Forelimb muscle (tissue), 1 donor: ENCODE data around the gene DUOX1. TPM values are rescaled to one million over a fixed set of nuclear protein-coding genes. Genes with fewer than 3 reads are reported as not detected.
"Not testable (repeated sequence)": the region's sequence is repeated elsewhere in the genome, so short reads cannot be mapped to it uniquely, and the experiment has no call there.

Source experiments
- DNase-seq: peaks from one replicate; pipeline ENCODE4 v3.0.0-alpha.2; 2013; ENCODE audit warnings: low read depth
- polyA plus RNA-seq: library from polyadenylated mRNA; unstranded; fragments of 120-200 nt; gene quantifications from one replicate; pipeline ENCODE4 v1.2.1, GENCODE V29; 2013; ENCODE audit not compliant: insufficient read length

Gene DUOX1
- polyA plus RNA-seq, 1 donor: 2.9 TPM

DNA sequence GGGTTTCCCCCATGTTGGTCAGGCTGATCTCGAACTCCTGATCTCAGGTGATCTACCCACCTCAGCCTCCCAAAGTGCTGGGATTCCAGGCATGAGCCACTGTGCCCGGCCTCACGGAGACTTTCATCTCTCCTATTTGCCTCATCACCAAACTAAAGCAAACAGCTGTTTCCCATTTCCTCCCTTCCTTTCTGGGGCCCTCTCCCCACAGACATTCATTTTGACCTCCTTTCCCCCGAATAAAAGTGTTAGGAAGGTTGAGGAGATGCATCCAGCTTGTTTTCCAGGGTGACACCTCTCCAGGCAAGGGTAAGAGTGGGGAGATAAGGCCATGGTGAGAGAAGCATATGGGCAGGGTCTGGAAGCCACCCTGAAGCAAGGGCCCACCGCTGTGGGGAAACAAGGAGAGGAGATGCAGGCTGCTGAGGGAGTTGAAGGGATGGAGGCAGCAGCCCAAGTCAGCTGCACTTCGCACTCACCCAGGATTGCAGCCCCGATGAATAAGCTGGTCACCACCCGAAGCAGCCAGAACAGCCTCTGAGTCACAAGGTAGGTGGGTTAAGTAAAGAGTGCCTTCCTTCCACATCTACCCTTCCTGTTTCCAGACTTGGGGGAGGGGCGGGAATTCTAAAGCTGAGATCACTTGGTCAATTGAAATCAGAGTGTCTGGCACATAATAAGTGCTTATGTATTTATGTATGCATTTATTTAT lies 7.9 kb upstream of the DUOX1 start:
- DNase-seq: no peak

DNA sequence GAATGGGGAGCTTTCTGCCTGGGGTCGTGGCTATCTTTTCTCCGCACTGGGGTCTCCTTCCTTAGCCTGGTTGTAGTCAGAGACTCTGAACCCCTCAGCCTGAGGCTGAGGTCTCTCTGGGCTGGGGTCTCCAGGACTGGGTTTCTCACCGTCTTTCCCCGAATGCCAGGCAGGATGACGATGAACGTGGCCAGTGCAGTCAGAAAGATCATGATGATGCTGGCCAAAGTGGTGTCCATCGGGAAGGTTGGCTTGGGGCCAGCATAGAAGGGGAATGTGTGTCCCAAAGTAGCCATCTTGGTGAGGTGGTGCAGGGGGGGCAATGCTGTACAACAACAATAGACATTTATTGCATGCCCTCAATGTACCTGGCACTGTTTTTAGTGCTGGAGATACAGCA lies 7.1 kb upstream of the DUOX1 start:
- DNase-seq: no peak

DNA sequence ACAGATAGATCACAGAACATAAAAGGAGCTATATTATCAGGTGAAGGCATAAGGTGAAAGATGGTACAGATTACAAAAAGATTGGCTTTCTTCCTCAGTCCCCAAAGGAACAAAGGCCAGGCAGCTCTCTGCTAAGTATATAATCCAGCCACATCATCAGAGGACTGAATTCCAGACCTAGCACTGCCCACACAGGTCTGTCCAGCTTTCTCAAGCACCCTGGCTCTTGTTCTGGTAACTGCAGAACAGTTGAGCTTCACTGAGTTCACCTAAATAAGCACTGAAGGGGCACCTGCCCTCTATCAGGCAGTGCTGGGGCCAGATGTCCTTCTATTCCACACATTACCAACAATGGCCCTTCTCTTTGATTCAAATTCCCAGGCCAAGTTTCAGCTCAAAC lies 6.4 kb upstream of the DUOX1 start:
- DNase-seq: no peak

DNA sequence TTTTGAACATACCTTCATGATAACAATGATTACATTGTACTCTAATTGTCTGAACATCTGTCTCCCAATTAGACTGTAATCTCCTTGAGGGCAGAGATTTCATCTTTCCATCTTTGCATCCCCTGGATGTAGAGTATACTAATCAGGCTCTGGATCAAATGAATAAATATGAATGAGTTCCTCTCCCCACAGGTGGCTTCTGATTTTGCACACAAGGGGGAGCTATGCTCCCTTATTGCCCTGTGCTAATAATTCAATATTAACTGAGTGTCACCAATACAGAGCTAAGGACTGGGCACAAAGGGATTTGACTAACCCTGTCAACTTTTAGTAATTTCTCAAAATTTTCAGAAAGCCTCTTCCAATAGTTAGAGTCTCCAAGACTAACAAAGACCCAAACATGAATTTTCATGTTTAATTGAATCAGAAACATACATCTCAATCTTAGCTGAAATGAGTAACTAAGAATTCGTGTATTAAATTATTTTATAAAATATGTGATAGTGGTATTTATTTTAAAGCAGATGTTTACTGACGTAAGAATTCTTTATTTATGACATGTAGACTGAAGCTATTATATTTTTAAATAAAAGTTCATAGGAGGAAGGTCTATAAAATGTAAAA lies 3.1 kb upstream of the DUOX1 start:
- DNase-seq: no peak

DNA sequence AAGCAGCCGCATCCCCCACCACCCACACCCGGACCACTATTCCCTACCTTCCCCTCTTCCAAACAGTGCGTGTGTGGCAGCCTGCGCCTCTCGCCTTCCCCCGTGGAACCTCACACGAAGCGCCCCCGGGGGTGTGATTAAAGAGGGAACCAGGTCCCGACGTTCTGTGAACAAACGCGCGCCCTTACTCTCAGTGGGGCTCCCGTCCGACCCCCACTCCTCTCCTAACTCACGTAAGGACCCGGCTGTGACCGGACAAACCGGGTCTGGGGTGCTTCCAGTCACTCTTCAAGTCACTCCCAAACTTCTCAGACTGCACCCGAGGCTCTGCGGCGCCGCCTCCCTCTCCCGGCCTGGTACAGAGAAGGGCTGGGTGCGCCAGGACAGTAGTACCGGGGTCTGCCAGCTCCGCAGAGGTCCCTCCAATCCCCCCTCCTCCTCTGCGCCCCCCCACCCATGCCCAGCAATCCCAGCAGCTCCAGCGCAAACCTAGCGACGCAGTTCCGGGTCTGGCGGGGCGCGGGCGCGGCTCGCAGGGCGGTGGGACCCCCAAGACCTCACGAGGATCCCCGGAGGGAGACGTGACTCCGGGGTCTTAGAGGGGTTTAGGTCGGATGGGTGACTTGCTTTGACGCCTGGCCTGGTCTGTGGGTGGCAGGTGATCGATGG lies 689 bp upstream of the DUOX1 start:
- DNase-seq: no peak

DNA sequence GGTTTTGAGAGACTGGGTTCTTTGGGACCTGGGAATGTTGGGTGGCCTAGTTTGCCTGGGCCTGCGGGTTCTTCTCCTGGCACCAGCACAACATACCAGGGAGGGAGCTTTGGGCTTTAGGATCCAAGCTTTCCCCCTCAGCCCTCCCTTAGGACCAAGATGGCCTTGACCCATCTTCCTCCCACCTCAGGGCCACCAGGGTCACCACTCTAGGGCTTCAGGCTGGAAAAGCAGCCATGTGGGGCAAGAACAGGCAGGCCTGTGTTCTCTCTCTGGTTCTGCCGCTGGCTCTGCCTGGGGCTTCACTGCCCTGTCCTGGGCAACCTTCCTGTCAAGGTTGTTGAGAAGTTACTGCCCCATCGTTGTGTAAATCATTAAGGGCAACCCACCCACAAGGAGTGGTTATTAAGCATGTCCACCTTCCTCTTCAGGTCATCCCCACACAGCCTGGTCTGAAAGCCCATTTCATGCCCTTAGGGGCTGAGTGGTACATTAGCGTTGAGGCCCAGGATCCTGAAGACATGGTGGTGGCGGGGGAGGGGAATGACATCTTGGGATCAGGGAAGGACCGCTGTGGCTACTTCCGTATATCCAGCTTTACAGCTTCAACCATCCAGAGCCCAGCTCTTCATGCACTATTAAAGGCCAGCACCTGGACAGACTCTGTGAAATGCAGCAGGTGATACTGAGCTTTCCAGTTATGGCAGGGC lies 652 bp downstream of the DUOX1 start:
- DNase-seq: no peak

DNA sequence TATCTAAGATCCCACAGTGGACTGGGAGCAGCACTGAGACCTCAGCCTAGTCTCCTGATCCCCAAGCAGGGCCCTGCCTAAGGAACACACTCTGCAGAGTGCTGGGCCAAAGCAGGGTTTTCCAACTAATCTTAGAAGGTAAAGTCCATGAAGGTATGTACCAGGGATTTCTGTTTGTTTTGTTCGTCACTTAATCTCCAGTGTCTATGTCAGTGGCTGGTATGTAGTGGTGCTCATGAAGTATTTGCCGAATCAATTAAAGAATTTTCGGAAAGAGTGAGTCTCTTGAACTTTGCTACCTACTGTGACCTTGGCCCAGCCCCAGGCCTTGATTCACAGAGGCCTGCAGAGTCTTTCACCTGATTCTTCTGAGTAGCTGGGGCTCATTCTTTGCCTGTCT lies 1.7 kb downstream of the DUOX1 start:
- DNase-seq: no peak

DNA sequence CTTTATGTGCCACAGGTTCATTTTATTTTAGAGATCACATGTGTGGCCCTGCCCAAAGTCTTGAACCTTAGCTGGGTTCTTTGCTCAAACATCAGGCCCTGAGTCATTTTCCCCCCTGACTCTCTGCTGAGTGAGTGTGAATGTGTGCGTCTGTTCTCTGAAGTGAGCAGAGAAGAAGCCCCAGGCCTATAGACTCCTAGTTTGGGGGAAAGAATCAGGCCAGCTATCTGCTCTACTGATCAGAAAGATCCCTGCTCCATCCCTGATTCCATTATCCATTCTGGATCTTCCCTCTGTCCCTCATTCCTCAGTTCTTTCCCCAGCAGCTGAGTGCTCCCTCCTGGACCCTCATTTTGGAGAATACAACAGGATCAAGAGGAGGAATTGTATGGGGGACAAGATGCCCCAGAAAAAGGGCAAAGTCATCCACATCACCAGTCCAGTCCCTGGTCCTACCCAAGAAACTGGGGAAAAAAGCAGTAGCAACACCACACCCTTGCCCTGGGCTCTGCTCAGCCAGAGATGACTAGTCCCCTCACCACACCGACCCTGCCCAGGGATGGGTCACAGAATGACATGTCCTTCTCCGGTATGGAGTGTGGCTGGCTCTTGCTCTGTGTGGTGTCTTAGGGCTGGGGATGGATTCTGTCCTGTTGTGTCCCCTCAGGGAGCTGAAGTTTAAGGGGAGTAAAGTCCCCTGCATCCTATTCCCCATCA lies 3.2 kb downstream of the DUOX1 start:
- DNase-seq: no peak

DNA sequence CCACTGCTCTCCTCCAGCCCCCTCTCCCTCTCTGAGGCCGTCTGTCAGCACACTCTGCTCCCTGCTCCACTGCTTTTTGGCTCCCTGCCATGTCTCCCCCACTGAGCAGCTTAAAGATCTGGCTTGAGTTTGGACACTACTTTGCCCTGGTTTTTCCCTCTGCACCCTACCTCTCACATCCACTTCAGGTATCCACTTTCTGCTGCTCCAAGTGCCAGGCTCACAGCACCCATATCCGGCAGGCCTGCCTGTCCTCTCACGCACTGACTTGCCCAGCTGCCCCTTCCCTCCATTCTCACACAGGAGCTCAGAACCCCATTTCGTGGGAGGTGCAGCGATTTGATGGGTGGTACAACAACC lies 3.7 kb downstream of the DUOX1 start:
- DNase-seq: no peak

DNA sequence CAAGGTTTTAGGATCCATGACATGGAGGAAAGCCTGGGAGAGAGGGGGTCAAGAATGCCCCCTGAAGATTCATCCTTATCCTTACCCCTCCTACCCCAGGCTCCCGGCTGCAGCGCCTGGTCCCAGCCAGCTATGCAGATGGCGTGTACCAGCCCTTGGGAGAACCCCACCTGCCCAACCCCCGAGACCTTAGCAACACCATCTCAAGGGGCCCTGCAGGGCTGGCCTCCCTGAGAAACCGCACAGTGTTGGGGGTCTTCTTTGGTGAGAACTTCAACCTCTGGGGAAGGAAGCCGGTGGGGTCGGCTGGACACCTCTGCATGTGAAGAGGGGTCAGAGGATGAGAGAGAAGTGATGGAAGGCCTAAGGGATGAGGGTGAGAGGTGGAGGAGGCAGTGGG lies 4.3 kb downstream of the DUOX1 start:
- DNase-seq: no peak

DNA sequence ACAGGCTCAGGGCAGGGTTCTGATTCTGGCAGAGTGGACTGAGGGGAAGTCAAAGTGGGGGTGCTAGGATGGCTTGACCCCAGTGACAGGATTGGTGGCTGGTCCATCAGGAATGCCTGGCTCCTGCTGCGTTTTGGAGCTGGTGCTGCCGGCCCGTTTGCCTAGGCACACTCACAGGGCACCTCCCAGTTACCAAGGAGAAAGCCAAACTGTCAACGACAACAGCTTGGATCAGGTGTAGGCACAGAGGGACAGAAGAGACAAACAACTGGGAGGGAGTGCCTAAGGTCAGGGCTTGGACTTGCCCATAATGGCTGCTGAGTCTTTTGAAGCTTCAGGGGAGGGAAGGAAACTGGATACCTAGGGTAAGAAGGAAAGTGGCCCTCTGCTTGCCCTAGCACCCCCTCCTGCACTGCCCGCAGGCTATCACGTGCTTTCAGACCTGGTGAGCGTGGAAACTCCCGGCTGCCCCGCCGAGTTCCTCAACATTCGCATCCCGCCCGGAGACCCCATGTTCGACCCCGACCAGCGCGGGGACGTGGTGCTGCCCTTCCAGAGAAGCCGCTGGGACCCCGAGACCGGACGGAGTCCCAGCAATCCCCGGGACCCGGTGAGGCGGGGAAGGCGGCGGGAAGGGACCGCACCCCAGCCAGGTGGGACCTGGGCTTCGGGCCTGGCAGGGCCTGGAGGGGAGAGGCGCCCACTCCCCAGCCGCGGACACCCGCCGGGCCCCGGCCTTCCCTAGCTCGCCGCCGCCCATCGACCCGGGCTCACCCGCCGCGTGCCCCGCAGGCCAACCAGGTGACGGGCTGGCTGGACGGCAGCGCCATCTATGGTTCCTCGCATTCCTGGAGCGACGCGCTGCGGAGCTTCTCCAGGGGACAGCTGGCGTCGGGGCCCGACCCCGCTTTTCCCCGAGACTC lies 5.1 kb downstream of the DUOX1 start:
- DNase-seq: no peak

DNA sequence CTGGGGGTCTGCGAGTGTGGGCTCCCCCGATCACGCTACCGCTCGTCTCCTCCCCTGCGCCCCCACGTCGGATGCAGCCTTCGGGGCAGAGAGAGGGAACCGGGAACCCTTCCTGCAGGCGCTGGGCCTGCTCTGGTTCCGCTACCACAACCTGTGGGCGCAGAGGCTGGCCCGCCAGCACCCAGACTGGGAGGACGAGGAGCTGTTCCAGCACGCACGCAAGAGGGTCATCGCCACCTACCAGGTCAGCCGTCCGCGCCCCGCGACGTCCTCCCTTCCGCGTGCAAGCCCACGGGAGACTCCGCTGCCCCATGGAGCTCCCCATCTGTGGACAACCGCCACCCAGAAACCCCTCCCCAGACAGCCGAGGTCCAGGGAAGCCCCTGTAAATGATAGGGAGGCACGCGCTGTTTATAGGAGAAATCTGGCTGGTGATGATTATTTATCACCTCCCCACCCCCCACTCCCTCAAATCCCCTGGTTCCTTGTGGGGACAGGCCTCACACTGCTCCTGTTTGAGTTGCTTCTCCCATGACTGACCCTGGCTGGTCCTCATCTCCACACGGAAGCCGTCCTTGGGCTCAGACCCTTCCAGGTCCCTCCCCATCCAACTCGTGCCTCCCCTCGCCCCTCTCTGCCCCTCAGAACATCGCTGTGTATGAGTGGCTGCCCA lies 6.0 kb downstream of the DUOX1 start:
- DNase-seq: not testable (repeated sequence)

DNA sequence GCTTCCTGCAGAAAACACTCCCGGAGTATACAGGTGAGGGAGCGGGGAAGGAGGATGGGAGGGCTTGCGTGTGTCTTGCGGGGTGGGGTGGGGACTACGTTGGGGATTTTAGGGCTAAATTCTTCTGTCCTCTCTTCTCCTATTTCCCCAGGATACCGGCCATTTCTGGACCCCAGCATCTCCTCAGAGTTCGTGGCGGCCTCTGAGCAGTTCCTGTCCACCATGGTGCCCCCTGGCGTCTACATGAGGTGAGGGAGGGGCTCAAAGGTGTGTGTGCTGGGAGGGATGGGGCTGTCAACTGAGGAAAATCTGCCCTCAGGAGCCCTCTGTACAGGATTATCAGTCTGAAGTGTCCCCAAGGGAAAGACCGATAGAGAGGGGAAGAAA lies 6.6 kb downstream of the DUOX1 start:
- no peak for DNase-seq

DNA sequence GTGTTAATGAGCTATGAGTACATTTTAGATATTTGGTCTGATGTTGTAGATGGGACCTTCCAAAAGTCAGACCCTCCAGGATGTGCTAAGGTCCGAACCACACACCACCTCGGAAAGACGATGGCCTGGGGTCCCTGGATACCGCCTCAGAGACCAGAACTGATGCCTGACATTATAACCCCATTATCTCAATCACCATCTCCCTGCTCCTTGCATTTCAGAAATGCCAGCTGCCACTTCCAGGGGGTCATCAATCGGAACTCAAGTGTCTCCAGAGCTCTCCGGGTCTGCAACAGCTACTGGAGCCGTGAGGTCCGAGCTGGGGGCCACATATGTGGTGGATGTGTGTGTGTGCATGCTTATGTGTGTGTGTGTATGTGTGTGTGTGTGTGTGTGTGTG lies 7.9 kb downstream of the DUOX1 start:
- no peak for DNase-seq

DNA sequence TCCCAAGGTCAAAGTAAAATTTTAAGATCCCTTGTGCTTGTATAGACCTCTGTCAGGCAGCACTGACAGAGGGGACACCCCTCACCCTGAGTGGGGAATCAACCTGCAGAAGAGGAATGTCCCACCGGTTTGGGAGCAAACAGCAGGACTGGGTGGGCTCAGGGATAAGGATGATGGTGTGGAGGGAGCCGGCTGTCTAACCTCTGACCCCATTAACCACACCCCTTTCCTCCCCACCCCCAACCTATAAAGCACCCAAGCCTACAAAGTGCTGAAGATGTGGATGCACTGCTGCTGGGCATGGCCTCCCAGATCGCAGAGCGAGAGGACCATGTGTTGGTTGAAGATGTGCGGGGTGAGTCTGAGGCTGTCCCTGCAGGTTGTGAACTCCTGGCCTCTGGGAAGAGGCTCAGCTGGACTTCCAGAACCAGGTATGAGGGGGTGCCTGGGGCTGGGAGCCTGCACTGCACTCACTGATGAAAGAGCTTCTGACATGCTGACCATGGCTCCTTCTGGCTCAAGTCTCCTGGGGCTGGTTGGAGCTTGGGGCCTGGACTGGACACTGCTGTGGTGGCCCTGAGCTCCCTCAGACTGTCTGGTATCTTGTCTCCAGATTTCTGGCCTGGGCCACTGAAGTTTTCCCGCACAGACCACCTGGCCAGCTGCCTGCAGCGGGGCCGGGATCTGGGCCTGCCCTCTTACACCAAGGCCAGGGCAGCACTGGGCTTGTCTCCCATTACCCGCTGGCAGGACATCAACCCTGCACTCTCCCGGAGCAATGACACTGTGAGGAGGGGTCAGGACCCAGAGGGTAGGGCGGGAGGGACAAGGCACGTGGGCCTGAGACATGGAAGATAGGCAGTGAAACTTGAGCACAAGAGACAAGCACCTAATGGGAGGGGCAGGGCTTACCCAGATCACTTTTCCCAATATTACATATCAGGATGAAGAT lies 9.3 kb downstream of the DUOX1 start:
- no peak for DNase-seq

DNA sequence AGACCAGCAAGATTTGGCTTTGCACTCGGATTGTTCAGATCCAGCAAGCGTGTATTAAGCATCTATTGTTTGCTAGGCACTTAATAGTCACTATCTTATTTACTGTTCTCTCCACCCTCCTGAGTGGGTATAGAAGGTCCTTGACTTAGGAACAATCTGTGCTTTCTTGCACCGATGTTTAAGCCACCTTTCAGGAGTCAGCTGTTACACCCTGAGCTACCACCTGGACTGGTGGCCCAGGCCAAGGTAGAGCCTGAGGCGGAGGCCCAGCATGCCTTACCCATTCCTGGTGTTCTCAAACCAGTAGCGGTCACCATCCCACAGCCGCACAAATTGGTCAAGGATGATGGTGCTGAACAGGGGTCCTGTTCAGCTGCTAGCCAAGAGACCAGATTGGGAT lies 10.0 kb downstream of the DUOX1 start:
- no peak for DNase-seq

DNA sequence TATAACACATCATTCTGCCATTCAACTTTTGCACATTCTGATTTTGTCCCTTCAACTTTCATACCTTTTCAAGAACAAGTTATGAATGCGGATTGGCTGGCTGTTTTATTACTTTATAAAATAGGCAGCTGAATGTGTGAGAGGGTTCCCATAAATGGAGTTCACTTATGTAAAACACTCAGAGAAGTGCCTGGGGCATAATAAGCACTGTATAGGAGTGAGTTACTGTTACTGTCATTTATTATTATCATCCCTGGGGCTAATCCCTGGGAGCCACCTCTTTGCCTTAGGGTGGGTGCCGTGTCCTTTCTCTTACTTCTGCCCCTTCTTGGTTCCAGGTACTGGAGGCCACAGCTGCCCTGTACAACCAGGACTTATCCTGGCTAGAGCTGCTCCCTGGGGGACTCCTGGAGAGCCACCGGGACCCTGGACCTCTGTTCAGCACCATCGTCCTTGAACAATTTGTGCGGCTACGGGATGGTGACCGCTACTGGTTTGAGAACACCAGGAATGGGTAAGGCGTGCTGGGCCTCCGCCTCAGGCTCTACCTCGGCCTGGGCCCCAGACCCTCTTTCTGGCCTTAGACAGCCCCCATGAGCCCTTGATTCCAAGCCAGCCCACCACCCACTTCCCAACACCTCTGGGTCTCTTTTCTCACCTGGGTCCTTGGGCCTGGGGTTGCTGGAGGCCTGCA lies 10.9 kb downstream of the DUOX1 start:
- no peak for DNase-seq

DNA sequence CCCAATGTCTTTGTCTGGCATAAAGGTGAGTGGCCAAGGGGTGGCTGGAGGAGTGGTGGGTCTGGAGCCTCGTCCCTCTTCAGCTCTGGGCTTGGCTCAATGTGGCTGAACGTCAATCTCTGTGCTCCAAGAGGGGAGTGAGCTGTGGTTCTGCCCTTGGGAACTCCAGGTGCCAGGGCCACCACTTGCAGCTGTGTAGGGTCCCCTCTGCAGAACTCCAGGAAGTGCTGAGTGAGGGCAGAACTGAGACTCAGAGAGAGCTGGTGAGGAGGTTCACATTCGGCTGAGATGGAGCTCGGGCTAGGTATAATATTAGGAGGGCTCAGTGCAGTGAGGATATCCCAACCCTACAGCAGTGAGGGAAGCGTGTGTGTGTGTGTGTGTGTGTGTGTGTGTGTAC lies 11.6 kb downstream of the DUOX1 start:
- no peak for DNase-seq

DNA sequence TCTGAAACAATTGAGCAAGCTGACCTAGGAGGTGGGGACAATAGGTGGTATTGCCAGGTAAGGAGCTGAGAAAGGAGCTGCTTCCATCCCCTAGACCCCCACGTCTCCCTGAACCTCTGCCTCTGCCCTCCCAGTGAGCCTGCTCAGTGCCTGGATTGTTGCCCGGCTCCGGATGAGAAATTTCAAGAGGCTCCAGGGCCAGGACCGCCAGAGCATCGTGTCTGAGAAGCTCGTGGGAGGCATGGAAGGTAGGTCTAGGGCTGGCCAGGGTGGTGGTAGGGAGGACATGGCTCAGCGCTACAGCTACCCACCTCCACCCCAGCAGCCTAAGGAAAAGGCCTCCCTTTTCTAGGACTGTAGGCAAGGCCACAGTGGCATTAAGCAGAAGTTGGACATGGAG lies 13.3 kb downstream of the DUOX1 start:
- DNase-seq: no peak
